T-helper 2 cell (primary cell): Measurements from ENCODE around the gene UGT2B7.
"Not testable (repeated sequence)": the region's sequence is repeated elsewhere in the genome, so short reads cannot be mapped to it uniquely, and the experiment has no call there.

ENCODE experiments used
- DNase-seq, 5 experiments: peaks; one replicate each; pipeline versions ENCODE4 v3.0.0 to v3.0.0-alpha.2; 2012 to 2022
- total RNA-seq, 2 donors: gene quantifications; one replicate each; lab custom pipeline; 2026; lab: John Stamatoyannopoulos, UW

UGT2B7 gene
- total RNA-seq, result 0 reads per million in 2 donors

GRCh38 chr4:69096111-69096656, at the start of gene UGT2B7:
Gene UGT2B7 (plus strand): TSS chr4:69096474. CDS start chr4:69096521, 47 bp downstream.
- no peak for DNase-seq

- no peak for DNase-seq
These were observed 46.4 kb upstream of the UGT2B7 start for GRCh38 chr4:69049860-69050259.

- not testable (repeated sequence) for DNase-seq
These were observed 45.3 kb upstream of the UGT2B7 start for GRCh38 chr4:69050853-69051575.

- no peak for DNase-seq
These were observed 44.7 kb upstream of the UGT2B7 start for GRCh38 chr4:69051576-69051943.

GRCh38 chr4:69053309-69053885, 42.9 kb upstream of the UGT2B7 start:
- not testable (repeated sequence) for DNase-seq

GRCh38 chr4:69054033-69054432, 42.2 kb upstream of the UGT2B7 start:
- not testable (repeated sequence) for DNase-seq

- no peak for DNase-seq
These were observed 41.6 kb upstream of the UGT2B7 start for GRCh38 chr4:69054578-69055200.

GRCh38 chr4:69056150-69056549, 40.1 kb upstream of the UGT2B7 start:
- no peak for DNase-seq

- no peak for DNase-seq
These were observed 39.2 kb upstream of the UGT2B7 start for GRCh38 chr4:69056921-69057550.

- no peak for DNase-seq
These were observed 38.5 kb upstream of the UGT2B7 start for GRCh38 chr4:69057620-69058409.

- no peak for DNase-seq
These were observed 37.7 kb upstream of the UGT2B7 start for GRCh38 chr4:69058410-69059059.

GRCh38 chr4:69060651-69061308, 35.5 kb upstream of the UGT2B7 start:
- no peak for DNase-seq

- no peak for DNase-seq
These were observed 31.9 kb upstream of the UGT2B7 start for GRCh38 chr4:69064391-69064790.

- no peak for DNase-seq
These were observed 29.3 kb upstream of the UGT2B7 start for GRCh38 chr4:69066945-69067344.

GRCh38 chr4:69069085-69069484, 27.2 kb upstream of the UGT2B7 start:
- no peak for DNase-seq

GRCh38 chr4:69070590-69070989, 25.7 kb upstream of the UGT2B7 start:
- DNase-seq, result no peak

GRCh38 chr4:69071286-69071685, 25.0 kb upstream of the UGT2B7 start:
- no peak for DNase-seq

- no peak for DNase-seq
These were observed 22.9 kb upstream of the UGT2B7 start for GRCh38 chr4:69073375-69073774.

GRCh38 chr4:69075061-69075792, 21.0 kb upstream of the UGT2B7 start:
- DNase-seq, result no peak

GRCh38 chr4:69078852-69079251, 17.4 kb upstream of the UGT2B7 start:
- no peak for DNase-seq

- DNase-seq, result no peak
These were observed 7.8 kb upstream of the UGT2B7 start for GRCh38 chr4:69088473-69088872.
